Measurements from ENCODE around the gene NEK6. TPM values are rescaled to one million over a fixed set of nuclear protein-coding genes. Genes with fewer than 3 reads are reported as not detected.

NEK6 gene
- polyA plus RNA-seq, 6 donors from 2014 or later: 4.5 to 15.2 (median 8.0) TPM

- Mint-ChIP-seq H3K27me3 (no peaks in the 10 kb centered on the region), H3K36me3 (no peaks in the 10 kb centered on the region), H3K4me3 (peak overlapping the region; percentile 92 to 98 (median 96)), H3K9me3 (no peaks in the 10 kb centered on the region), H3K4me1 (peaks cover 64 to 82% (median 78%) of the 10 kb centered on the region in 3 donors), H3K27ac (peak overlapping the region; percentile 70 to 98 (median 90))
- ATAC-seq (ENCODE audit: low read depth in 2 of 2) (peak in 1 of 2 donors; percentile 5), DNase-seq (no peak)
Observed at GRCh38 chr9:124258607-124259157, 933 bp downstream of the NEK6 start.

DNA sequence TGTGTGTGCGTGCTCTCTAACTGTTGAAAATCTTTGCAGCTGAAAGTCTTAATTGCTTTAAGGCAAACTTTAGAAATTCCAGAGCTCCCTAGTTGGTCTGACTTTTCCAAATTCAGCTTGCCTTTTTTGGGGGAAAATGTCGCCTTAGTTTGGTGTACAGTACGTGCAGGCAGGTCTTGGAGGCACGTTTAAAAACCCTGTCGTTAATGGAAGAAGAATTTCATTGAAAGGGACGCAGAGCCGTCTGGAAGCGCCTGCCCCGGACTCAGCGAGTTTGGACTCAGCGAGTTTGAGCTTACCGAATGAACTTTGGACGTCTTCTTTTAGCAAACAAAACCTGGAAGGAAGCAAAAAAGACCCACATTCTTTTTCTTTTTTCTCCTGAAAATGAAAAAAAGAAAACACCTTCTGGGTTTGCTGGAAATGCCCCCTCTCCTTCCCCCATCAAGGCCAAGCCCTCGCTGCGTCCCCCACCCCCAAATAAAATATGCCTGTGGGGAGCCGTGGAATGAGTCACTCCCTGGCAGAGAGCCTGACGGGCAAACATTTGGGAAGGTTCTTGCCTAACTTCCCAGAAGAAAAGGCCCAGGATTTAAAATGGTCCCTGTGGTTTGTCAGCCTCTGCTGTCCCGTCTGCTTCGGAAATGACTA lies 1.5 kb downstream of the NEK6 start:
- H3K9me3 Mint-ChIP-seq: no peaks in the 10 kb centered on the region
- peaks cover 62 to 79% (median 75%) of the 10 kb centered on the region in 3 donors for H3K4me1 Mint-ChIP-seq
- H3K27me3 Mint-ChIP-seq: no peaks in the 10 kb centered on the region
- no peak for DNase-seq
- peak overlapping the region; percentile 51 to 98 (median 90) for H3K27ac Mint-ChIP-seq
- ATAC-seq (ENCODE audit: low read depth in 2 of 2): no peak
- H3K36me3 Mint-ChIP-seq: no peaks in the 10 kb centered on the region
- H3K4me3 Mint-ChIP-seq: peak overlapping the region; percentile 92 to 98 (median 96)

DNA sequence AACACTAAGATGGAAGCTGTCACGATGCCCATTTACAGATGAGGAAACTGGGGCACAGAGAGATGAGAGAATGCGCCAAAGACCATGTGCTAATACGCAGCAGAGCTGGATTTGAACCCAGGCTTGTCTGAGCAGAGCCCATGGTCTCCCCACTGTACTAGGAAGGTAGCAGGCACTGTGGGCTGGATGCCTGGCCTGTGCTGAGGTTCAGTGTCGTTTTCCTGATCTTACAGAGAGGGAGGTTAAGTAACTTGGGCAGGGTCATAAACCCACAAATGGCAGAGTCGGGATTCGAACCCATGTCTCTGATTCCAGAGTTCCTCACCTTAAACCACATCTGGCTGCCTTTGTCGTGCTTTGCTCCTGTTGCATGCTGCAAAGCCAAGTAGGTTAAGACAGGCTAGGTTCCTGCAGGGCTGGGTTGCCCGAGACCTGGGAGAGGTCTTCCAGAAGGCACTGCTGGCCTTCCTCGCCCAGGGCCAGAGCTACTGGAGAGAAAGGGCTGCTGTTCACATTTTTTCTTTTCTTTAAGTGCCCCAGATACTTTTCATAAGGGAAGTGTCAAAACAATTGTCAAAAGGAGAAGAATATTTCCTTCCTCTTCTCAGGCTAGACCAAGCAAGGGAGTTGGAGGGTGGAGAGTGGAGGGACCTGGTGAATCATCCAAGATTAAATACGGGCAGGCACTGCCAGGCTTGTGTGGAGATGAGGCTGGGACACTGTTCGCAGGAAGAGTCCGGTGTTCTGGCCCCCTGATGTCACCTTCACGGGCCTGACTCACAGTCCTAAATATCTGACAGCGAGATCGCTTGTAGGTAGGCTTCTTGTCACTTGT lies 3.2 kb downstream of the NEK6 start:
- Mint-ChIP-seq H3K4me3 (peak overlapping the region; percentile 60 to 96 (median 74)), H3K27ac (peak overlapping the region; percentile 1 to 92 (median 54)), H3K9me3 (no peaks in the 10 kb centered on the region), H3K36me3 (no peaks in the 10 kb centered on the region), H3K4me1 (peaks cover 64 to 85% (median 81%) of the 10 kb centered on the region in 3 donors), H3K27me3 (no peaks in the 10 kb centered on the region)
- ATAC-seq (ENCODE audit: low read depth in 2 of 2): peak in 1 of 2 donors; percentile 6
- DNase-seq: peak; percentile 37

GRCh38 chr9:124261736-124262648 lies 4.2 kb downstream of the NEK6 start:
- Mint-ChIP-seq H3K27ac (peak overlapping the region in 3 of 6 donors; percentile 26 to 92 (median 78)), H3K9me3 (no peaks in the 10 kb centered on the region), H3K4me1 (peaks cover 67 to 86% (median 83%) of the 10 kb centered on the region in 3 donors), H3K4me3 (peak overlapping the region in 7 of 8 donors; percentile 5 to 96 (median 70)), H3K27me3 (no peaks in the 10 kb centered on the region), H3K36me3 (no peaks in the 10 kb centered on the region)
- no peak for ATAC-seq (ENCODE audit: low read depth in 2 of 2)
- DNase-seq: no peak

DNA sequence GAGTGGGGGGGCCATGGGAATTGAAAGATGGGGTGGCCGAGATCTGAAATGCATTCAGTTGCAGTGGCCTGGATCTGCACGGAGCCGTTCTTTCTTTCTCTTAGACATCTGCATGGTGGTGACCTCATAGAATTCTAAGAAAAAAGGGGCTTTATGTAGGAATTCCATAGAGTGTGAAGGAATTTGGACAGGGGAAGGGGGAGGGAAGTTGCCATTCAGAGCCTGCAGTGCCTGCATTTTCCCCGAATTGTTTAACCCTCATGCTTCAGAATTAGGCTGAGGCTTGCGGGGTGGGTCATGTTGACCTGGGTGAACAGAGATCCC lies 4.9 kb downstream of the NEK6 start:
- Mint-ChIP-seq H3K36me3 (no peaks in the 10 kb centered on the region), H3K27me3 (no peaks in the 10 kb centered on the region), H3K9me3 (no peaks in the 10 kb centered on the region), H3K27ac (peak overlapping the region in 1 of 6 donors; percentile 78), H3K4me1 (peaks cover 67 to 86% (median 83%) of the 10 kb centered on the region in 3 donors), H3K4me3 (peak overlapping the region in 2 of 8 donors; percentile 20 to 96)
- DNase-seq (no peak), ATAC-seq (ENCODE audit: low read depth in 2 of 2) (no peak)

DNA sequence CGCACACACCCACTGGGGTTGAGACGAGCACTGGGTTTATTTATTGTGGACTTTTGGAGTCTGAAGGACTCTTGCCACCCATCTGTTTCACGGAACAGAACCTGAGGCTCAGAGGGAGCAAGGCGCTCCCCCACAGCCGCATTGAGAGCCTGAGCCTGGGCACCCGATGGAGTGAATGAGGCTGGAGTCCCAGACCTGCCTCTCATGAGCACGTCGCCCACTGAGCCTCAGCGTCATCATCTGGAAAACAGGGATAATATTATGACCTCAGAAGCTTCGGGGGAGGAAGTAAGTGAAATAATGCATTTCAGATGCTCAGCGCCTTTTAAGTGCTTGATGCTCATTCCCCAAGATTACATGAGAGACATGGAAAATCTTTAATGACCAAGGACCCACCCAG lies 5.5 kb downstream of the NEK6 start:
- Mint-ChIP-seq H3K27me3 (no peaks in the 10 kb centered on the region), H3K4me3 (no peak overlapping the region), H3K9me3 (no peaks in the 10 kb centered on the region), H3K36me3 (no peaks in the 10 kb centered on the region), H3K27ac (peak overlapping the region in 2 of 6 donors; percentile 63 to 84), H3K4me1 (peaks cover 69 to 92% (median 86%) of the 10 kb centered on the region in 3 donors)
- DNase-seq (no peak), ATAC-seq (ENCODE audit: low read depth in 2 of 2) (no peak)

DNA sequence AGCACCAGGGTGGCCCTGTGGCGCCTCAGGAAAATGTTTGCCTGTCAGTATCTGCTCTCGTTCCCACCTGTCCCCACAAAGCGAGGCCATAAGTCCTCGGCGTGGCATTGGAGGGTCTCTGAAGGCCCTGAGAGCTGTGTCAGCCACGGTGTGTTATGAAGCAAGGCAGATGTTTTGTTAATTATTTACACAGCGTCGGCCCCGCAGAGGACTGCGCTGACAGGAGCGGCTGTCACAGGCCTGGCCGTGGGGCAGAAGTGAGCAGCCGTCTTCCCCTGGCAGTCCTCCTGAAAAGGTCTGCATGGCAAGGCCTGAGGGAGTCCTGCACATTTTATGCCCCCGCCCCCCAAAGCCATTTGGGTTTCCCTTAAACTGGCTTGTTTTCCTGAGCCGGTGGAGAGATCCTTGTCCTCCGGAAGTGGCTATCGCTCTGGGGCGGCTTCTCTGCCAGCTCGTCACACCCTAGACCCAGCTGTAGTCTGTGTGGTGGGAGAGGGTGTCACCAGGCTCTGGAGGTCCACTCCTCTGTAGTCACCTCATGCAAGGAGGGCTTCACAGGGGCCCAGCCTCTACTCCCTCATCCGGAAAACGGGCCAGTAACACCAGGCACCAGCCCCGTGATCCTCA lies 6.2 kb downstream of the NEK6 start:
- peak overlapping the region in 4 of 6 donors; percentile 37 to 90 (median 86) for H3K27ac Mint-ChIP-seq
- no peaks in the 10 kb centered on the region for H3K36me3 Mint-ChIP-seq
- ATAC-seq (ENCODE audit: low read depth in 2 of 2): no peak
- no peak for DNase-seq
- no peaks in the 10 kb centered on the region for H3K9me3 Mint-ChIP-seq
- no peaks in the 10 kb centered on the region for H3K27me3 Mint-ChIP-seq
- peak overlapping the region in 2 of 8 donors; percentile 51 to 62 for H3K4me3 Mint-ChIP-seq
- peaks cover 68 to 92% (median 86%) of the 10 kb centered on the region in 3 donors for H3K4me1 Mint-ChIP-seq

DNA sequence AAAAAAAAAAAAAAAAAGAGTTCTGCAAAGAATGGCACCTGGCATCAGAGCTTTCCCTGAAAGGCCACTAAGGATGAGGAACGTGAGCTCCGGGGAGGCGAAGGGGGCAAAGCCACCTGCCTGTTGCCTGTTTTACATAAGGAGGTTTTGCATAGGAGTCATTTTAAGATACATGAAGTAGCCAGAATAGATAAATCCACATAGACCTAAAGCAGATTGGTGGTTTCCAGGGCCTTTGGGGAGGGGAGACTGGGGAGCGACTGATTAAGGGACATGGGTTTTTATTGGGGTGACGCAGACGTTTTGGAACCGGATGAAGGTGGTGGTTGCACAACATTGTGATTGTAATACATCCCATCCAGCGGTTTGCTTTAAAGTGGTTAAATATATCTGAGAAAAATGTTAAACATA lies 7.1 kb downstream of the NEK6 start:
- Mint-ChIP-seq H3K27me3 (no peaks in the 10 kb centered on the region), H3K4me1 (peaks cover 64 to 92% (median 80%) of the 10 kb centered on the region in 3 donors), H3K9me3 (no peaks in the 10 kb centered on the region), H3K4me3 (peak overlapping the region in 7 of 8 donors; percentile 13 to 87 (median 51)), H3K27ac (peak overlapping the region; percentile 68 to 90 (median 82)), H3K36me3 (no peaks in the 10 kb centered on the region)
- DNase-seq (peak; percentile 47), ATAC-seq (ENCODE audit: low read depth in 2 of 2) (peak; percentile 70 to 74)

GRCh38 chr9:124265551-124265950 lies 7.8 kb downstream of the NEK6 start:
- no peaks in the 10 kb centered on the region for H3K36me3 Mint-ChIP-seq
- no peak for DNase-seq
- H3K4me3 Mint-ChIP-seq: peak overlapping the region in 1 of 8 donors; percentile 61
- no peaks in the 10 kb centered on the region for H3K27me3 Mint-ChIP-seq
- no peaks in the 10 kb centered on the region for H3K9me3 Mint-ChIP-seq
- H3K27ac Mint-ChIP-seq: peak overlapping the region; percentile 82 to 94 (median 92)
- no peak for ATAC-seq (ENCODE audit: low read depth in 2 of 2)
- H3K4me1 Mint-ChIP-seq: peaks cover 61 to 92% (median 81%) of the 10 kb centered on the region in 3 donors

DNA sequence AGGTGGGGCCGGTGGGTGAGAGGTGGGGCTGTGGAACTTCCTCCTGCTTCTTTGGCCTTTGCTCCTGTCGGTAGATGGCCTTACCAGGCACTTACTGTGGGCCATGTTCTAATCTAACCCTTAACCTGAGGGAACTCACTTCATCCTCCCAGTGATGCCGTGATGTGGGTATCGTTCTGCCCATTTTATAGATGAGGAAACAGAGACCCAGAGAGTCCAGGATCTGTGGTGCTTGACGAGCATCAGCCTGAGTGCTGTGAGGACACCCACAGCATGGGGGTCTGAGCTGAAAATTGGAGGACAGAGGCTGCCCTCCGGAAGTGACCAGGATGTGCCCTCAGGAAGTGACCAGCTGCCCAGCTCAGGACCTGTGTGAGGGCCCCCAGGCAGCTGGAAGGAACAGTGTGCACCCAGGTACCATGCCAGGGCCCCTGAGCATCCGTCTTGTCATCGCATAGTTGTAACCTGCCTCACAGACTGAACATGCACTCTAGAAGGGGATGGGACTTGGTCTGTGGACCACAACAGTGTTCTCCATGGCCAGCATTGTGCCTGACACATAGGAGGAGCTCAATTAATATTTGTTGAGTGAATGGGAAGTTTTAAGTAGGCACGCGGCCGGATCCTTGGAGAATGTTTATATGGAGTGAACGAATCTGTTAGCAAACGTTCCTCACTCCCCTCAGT lies 8.5 kb downstream of the NEK6 start:
- H3K27ac Mint-ChIP-seq: peak overlapping the region in 5 of 6 donors; percentile 90 to 94 (median 94)
- DNase-seq (no peak), ATAC-seq (ENCODE audit: low read depth in 2 of 2) (no peak)
- H3K36me3 Mint-ChIP-seq: no peaks in the 10 kb centered on the region
- no peaks in the 10 kb centered on the region for H3K27me3 Mint-ChIP-seq
- H3K4me1 Mint-ChIP-seq: peaks cover 54 to 92% (median 80%) of the 10 kb centered on the region in 3 donors
- peak overlapping the region in 4 of 8 donors; percentile 39 to 84 (median 56) for H3K4me3 Mint-ChIP-seq
- H3K9me3 Mint-ChIP-seq: no peaks in the 10 kb centered on the region

- H3K4me3 Mint-ChIP-seq: peak overlapping the region in 2 of 8 donors; percentile 59 to 61
- no peaks in the 10 kb centered on the region for H3K36me3 Mint-ChIP-seq
- H3K9me3 Mint-ChIP-seq: no peaks in the 10 kb centered on the region
- no peak for ATAC-seq (ENCODE audit: low read depth in 2 of 2)
- H3K4me1 Mint-ChIP-seq: peaks cover 49 to 87% (median 75%) of the 10 kb centered on the region in 3 donors
- H3K27ac Mint-ChIP-seq: peak overlapping the region in 4 of 6 donors; percentile 75 to 94 (median 92)
- DNase-seq: no peak
- H3K27me3 Mint-ChIP-seq: no peaks in the 10 kb centered on the region
Observed at GRCh38 chr9:124266826-124267201, 9.1 kb downstream of the NEK6 start.

- no peaks in the 10 kb centered on the region for H3K36me3 Mint-ChIP-seq
- peak; percentile 48 for DNase-seq
- peaks cover 47 to 84% (median 70%) of the 10 kb centered on the region in 3 donors for H3K4me1 Mint-ChIP-seq
- no peaks in the 10 kb centered on the region for H3K9me3 Mint-ChIP-seq
- no peaks in the 10 kb centered on the region for H3K27me3 Mint-ChIP-seq
- peak overlapping the region; percentile 14 to 77 (median 60) for H3K4me3 Mint-ChIP-seq
- peak; percentile 41 to 55 for ATAC-seq (ENCODE audit: low read depth in 2 of 2)
- peak overlapping the region in 5 of 6 donors; percentile 75 to 94 (median 90) for H3K27ac Mint-ChIP-seq
Observed at GRCh38 chr9:124267271-124267807, 9.6 kb downstream of the NEK6 start.
